NCI-H2227 treated with DMSO at 0.1 percent for 48 hours (cell line): ENCODE measurements around the gene KCNMB2.
"Not testable (repeated sequence)": the region's sequence is repeated elsewhere in the genome, so short reads cannot be mapped to it uniquely, and the experiment has no call there.

Experiments
- DNase-seq: peaks from one replicate; lab custom pipeline; 2025; lab: John Stamatoyannopoulos, UW

Gene KCNMB2

DNA sequence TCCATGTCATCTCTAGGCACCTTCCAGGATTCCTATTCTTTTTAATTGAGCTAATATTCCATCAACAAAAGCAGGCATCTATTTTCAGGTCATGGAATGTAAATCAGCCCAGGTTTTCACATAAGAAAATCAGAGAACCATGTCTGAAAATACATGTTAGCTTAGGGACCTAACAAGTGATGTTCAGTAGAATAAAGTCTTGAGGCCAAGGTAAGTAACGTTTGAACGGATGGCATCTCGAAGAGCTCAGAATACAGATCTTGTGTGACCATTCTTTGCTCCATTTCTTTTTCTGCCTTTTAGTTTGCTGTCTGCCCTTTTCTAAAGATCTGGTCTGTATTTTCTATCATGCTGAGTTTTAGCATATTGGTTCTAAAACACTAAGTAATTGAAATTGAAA is 16.5 kb upstream of the KCNMB2 start:
- DNase-seq, result no peak

DNA sequence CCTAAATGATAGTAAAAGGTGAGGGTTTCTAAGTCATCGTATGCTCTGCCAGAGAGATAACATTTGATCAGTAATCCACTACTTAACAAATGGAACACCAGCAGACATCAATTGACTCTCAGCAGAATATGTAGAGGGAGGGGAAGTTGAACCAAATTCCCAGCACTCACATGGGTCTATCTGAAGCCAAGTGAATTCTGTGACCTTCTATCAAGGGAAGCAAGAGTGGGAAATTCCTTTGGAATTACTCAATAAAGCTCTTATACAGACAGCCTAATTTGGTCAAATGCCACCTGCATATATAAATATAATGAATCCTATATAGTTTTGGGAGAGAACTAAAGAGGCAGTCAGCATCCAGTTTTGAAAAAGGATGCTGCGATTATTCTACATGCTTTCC is 15.8 kb upstream of the KCNMB2 start:
- DNase-seq, result no peak

GRCh38 chr3:178522200-178523052 is 13.8 kb upstream of the KCNMB2 start:
- DNase-seq, result no peak

DNA sequence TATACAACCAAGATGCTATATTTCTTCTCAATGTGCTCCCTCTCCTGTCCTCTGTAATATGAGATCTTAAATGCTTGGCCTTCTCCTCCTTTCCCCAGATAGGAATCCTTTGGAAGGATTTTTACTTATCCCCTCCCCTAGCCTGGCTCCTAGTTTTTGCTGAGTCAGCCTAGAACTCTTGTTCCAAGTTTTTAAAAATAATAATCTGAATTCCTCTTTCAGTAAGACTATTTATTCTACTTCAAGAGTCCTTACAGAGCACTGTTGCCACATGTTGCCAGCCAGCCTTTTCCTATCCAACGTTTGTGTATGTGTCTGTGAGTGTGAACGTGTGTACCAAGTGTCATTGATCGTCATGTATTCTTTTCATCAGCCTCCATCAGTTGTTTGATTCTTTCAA is 11.0 kb upstream of the KCNMB2 start:
- DNase-seq, result no peak

GRCh38 chr3:178526291-178526690 is 9.9 kb upstream of the KCNMB2 start:
- no peak for DNase-seq

DNA sequence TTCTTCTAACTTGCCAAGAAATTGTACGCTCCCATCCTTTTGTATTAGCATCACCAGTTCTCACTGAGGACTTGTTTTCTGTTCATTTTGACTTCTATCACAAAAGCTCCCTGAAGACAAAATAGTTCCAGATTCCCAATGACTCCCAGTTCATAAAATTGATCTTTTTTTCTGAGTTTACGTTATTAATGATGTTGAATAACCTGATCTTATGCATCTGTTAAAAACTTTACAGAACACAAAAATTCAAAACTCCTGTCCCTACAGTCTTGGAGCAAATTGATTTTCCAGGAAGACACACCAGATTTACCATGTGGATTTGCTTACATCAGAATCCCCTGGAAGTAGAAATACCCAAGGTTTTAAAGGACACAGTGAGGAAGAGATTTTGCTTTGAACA is 8.3 kb upstream of the KCNMB2 start:
- DNase-seq, result no peak

- DNase-seq, result no peak
These were observed 6.5 kb upstream of the KCNMB2 start for GRCh38 chr3:178529606-178530225.

GRCh38 chr3:178532476-178532875 is 3.8 kb upstream of the KCNMB2 start:
- DNase-seq, result no peak

DNA sequence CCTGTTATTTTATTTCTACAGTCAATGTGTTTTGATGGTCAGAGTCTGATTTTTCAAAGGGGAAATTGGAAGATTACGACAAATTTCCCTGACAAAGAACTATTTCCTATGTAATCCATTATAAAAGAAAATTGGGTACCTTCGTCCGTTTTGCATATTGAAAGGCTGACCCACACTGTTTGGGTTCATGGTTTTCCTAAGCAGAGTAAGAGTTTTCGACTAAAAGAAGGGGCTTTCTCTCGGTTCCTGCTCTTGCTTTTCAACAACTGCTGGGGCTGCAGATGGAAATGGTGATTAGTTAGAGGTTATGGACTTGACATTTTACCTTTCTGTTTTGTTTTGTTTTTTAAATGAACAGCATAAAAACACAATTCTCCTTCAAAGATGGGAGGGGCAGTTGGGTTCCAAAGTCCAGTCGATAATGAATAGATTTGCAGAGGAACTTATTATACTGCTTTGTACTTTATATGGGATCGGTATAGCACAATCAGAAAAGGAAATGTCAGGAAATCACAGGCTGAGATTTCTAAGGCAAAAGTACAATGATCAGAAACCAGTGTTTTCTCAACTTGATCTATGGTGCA is 978 bp downstream of the KCNMB2 start:
- no peak for DNase-seq

DNA sequence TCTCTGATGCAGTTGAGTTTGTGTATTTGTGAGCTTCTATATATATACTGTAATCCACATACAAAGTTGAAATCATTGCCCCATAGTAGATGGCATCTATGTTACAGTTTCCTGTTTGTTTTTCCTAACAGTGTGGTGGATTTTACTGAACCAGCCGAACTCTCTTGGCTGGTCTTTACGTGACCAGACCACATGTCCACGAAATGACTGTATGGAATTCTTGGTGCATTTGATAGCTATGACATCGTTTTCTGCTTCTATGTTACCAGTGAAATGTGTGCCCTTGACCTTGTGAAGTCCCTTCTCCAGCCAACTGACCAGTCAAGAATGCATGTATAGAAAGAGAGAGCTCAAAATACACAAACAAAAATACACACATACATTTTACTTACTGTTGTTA is 1.8 kb downstream of the KCNMB2 start:
- no peak for DNase-seq

DNA sequence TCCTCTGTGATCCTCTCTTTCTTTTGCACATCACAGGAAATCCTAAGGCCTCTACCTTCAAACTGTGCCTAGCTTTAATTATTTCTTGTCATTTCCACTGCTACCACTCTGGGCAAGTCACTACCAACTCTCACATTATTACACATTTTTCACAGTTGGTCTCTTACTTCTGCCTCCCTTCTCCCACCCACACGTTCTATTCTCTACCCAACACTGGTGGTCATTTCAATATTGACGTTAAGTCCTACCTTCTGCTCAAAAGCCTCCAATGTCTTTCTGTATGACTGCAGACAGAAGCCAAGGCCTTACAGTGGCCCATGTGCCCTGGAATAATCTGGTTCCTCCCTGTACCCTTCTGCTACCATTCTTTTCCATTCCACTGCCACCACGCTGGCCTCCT is 3.9 kb downstream of the KCNMB2 start:
- no peak for DNase-seq

DNA sequence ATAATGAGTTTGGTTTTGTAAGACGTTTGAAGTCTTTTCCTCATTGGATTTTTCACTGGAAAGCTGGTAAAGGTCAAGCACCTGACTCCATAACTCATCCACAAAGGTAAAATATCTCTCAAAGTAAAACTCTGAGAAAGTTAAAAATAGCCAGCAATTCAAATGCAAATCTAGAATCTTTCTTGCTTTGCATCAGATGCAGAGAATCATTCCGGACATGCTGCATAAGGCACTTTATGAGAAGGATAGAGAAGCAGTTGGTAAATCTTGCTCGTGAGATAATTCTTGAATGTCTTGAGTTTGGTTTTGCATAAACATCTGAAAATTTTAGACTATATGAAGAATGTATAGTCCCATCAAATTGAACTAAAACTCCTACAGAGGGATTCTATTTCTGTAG is 9.1 kb downstream of the KCNMB2 start:
- DNase-seq, result no peak

DNA sequence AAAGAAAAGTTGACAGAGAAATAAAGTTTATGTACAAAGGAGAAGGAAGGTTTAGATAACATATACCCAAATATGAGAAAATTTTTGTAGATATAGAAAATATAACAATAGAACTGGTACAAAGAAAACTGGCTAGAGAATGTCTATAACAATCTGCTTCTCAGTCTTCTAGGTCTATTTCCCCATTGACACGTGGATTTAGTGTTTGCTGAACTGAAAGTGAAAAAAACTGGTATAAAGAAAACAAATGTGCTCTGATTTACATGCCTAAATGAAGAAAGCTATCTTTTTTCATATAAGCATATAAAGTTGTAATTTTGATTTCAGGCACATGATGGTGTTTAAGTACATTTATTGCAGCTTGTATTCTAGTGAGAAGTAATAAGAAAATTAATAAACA is 9.8 kb downstream of the KCNMB2 start:
- DNase-seq, result no peak

DNA sequence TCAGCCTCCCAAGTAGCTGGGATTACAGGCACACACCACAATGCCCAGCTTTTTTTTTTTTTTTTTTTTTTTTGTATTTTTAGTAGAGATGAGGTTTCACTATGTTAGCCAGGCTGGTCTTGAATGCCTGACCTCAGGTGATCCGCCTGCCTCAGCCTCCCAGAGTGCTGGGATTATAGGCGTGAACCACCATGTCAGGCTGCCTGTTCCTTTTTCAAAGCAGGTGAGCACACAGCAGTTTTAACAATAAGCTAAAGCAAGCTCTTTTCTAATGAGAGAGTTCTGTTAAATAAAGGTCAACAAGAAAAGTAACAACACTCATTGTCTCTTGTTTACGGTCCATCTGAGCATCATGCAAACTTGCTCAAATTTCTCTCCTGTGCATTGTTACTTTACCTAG is 13.2 kb downstream of the KCNMB2 start:
- DNase-seq, result not testable (repeated sequence)

DNA sequence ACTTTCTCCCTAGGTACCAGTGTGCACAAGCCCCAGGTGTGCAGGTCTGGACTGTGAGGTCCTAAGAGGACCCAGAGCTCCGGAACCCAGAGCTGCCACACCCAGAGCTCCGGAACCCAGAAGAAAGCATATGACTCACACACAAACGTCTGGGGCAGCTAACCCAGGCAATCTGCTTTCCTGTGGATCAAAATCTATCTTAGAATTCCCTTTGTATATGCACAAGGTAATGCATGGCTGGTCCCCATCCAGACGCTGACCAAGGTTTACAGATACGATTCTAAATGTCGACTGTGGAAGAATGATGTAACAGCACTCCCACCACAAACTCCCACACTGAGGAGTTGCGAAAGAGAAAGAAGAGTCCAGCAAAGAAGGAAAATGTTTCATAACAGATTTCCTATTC is 15.7 kb downstream of the KCNMB2 start:
- DNase-seq, result no peak

DNA sequence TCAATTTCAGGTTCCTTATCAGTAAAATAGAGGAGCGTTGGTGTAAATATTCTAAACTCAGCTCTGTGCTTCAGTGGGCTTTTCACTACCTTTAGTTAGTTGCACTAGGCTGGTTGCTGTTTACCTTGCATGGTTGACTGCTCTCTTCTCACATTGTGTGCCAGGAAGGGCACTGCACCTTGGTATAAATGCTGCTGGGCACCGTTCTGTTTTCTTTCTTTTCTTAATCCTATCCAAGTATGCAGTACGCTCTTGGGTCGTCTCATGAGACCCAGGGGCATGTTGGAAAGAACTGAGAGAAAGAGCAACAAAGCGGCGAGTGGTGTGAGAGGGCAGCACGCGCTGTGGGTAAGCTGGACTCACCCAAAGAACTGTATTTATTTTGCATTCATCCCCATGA is 22.4 kb downstream of the KCNMB2 start:
- DNase-seq, result no peak

GRCh38 chr3:178560759-178561158 is 24.5 kb downstream of the KCNMB2 start:
- no peak for DNase-seq

DNA sequence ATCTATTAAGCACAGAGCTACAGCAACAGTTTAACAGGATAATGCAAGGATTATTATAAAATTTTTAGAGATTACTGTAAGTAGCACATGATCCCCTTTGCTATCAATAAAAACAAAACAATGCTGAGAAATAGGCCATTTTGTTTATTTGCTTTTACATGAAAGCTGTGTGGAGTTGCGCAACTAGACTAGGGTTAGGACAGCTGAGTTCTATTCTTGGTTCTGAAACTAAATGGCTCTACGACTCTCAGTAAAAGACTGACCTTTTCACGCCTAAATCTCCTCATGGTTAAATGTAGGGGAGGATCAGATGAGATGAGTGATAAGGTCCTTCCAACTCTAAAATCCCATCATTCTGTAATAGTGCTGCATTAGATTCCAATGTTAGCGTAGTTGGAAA is 25.0 kb downstream of the KCNMB2 start:
- no peak for DNase-seq

DNA sequence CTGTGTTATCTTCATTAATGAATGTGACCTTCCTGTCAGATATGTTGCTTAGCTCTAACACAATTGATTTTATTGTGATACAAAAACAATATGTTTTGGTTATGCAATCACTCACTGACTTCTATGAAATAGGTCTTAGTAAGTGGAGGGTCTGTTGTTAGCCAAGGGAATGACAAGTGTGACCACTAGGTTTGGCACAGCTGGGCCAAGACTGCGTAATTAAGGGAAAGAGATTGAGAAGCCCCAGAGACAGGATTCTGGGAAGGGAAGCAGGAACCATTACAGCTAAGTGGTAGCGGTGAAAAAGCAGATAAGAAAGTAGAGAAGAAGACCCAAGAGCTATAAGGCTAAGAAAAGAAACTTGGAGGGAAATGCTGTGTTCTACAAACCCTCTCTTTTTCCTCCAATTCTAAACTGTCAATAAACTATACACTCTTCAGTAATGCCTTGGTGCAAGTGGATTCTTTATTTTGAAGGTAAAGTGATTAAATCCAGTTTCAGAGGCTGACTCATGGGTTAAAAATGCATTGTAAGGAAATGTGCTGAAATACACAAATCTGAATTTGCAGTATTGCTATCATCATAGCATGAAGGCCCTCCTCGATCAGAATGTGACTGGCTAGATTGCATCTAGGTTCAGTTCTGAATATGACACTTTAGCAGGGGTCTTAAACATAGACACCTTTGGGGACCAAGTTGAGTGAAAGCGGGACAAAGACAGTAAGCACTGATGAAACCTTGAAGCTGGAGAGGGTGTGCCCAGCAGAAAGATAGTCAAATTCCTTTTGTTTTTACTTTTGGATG is 26.1 kb downstream of the KCNMB2 start:
- DNase-seq, result no peak

DNA sequence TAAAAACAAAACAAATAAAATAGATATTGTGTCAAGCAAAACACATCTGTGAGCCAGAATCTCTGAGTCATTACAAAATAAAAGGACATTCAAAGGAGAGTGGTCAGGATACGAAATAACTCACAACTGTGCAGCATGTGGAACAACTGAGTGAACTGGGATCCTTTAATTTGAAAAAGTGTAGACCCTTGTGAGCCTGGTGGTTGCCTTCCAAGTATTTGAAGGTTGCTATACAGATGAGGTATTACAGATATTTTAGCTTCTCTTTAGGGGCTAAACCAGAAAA is 26.7 kb downstream of the KCNMB2 start:
- DNase-seq, result no peak

DNA sequence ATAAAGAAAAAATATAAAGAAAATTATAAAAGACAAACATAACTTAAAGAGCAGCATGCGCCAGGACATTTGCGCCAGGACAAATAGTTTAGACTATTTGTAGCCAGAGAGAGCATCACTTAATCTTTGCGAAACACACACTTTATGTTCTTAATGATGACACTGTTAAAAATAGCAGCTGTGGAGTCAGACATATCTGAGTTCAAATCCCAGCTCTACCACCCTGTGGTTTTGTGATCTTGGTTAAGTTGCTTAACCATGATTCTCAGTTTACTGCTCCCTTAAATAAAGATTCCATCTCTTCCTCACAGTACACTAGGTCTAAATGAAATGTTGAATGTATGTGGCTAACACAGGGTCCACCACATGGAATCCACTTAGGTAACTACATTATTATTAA is 31.4 kb downstream of the KCNMB2 start:
- DNase-seq, result no peak

GRCh38 chr3:178568155-178568731 is 32.0 kb downstream of the KCNMB2 start:
- no peak for DNase-seq

- DNase-seq, result no peak
These were observed 32.7 kb downstream of the KCNMB2 start for GRCh38 chr3:178568911-178569310.
